Renal cortical epithelial cell (primary cell): ENCODE results near the gene ATP8A2. TPM values are rescaled to one million over a fixed set of nuclear protein-coding genes. Genes with fewer than 3 reads are reported as not detected.
"Not testable (repeated sequence)": the region's sequence is repeated elsewhere in the genome, so short reads cannot be mapped to it uniquely, and the experiment has no call there.

ENCODE experiments used
- DNase-seq: peaks from one replicate; pipeline ENCODE4 v3.0.0-alpha.2; 2011; ENCODE audit warnings: low read depth
- total RNA-seq: library from RNA; depleted of rRNA; stranded (reverse); fragments of >200 nt; gene quantifications from 2 replicates; pipeline ENCODE4 v1.2.3, GENCODE V29; 2014

The ATP8A2 gene
- total RNA-seq, 1 donor from 2014 or later: 2.7 TPM

DNA sequence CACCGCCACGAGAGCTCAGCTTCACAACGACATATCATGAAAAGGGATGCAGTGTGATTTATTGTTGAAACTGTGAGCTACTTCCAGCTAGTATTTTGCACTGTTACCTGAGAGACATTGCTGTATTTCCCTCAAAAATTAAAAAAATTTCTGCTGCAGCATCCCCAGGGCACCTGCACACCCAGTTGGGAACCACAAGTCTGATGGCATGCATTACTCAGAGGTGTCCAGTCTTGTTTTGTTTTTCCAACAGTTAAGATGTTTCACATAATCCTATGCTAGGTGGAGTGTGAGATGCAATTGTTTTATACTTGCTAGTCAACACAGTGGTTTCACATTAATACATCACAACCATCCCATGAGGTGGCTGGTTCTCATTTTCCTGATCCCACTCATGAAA is 394.8 kb downstream of the ATP8A2 start:
- DNase-seq: peak; percentile 28

DNA sequence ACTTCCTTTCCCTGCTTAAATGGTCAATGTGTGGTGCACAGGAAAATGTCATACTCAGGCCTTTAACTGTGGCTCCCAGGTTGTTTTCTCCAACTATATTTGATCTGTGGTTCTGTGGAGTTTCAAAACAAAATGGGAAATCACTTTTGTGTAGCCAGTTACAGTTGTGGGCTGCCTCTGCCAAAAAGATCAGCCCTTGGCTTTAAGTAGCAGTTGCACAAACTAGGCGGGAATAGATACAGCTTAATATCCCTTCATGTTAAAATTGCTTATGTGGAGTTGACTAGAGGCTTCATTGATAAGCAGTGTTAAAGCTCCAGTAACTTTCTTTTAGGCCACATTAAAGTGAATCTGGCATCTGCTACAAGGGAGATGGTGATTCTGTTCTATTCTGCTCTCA is 395.2 kb downstream of the ATP8A2 start:
- DNase-seq: no peak

DNA sequence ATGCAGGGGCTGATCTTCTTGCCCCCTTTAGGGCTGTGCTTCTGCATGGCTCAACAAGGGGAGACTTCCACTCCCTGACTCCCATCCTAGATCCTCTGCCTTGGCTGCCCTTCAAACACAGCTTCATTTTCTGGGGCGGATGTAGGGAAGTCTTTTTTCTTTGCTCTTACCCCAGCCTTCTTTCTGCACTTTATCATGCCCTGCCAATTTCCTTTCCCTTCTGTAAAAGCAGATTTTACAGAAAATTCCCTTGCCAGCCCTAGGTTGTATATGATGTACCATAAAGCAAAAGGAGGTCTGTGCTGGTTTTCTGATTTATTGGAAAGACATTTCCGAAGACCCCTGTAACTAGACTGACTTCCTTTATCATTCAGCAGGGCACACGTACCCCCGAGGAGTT is 396.6 kb downstream of the ATP8A2 start:
- DNase-seq: no peak

DNA sequence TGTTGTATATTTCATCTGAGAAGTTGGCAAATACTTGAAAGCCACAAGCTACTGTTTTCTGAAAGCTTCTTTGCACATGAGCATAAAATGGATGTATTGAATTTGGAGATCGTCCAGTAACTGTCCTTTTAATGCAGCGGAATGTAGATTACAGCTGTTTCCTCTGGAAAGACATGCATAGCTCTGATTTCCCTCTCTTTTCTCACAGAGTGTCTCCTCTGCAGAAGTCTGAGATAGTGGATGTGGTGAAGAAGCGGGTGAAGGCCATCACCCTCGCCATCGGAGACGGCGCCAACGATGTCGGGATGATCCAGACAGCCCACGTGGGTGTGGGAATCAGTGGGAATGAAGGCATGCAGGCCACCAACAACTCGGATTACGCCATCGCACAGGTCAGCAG is 397.1 kb downstream of the ATP8A2 start:
- DNase-seq: no peak

DNA sequence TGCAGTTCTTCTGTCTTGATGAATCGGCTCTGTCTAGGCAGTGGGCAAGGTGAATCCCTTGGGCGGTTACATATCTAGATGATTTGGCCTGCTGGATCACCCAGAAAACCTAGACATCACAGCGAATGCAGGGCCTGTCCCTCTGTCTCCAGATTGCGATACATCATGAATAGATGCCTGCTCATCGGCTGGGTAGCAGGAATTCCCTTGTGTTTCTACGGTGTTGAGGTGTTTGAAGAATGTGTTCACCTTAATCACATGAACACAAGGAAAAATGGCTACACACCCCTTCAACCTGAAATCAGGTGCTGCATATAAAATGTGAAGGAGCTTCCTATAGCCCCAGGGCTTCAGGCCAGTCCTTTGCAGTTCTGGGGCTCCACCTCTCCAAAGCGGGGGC is 398.8 kb downstream of the ATP8A2 start:
- DNase-seq: no peak

DNA sequence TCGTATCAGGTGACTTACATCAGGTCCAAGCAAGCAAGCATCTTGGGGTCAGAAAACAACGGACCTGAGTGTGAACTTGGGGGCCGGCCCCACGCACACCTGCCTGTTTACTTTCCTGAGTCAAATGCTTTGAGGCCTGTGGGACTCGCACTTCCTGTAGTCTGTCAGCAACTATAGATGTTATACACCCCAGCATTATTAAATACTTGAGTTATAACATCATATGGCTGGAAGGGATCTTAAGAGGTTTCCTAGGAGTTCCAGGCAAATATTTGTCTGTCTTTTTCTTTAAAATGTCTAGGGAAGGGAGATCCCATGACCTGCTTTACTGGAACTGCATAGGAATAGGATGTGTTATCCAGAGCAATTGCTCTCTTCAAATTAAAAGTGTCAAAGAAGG is 399.4 kb downstream of the ATP8A2 start:
- no peak for DNase-seq

DNA sequence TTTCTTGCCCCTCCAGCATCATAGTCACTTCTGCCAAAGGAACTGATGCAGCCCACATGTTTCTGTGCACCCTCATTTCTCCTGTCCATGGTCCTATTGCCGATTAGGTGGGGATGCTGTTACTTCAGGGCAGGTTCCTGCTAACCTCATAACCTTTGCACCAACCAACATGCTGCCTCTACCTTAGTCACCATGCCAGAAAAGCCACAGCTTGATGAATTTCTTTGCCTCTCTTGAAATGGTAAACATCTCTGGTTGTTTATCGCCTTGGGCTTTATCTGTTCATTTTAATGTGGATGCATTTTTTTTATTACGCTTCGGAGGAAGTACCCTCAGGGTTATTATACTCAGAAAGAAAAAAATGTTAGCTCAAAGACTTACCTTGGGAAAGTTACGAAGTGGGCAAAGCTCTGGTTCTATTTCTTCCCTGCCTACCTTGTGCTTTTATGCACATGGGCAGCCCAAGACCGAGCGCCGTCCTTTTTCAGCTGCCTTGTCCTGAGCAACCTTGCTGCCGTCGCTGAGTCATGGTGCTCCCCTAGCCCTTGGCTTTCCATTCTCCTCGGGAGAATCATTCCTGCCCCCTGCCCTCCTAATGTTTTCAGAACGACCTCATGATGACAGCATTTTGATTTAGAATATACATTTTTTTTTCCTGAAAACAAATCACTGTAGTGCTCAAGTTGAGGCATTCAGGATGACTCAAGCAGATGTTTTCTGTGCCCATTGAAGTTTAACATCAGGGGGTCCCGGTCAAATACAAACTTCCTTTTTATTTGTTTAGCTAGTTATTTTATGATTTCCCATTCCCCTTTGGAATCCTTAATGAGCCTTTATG is 400.1 kb downstream of the ATP8A2 start:
- no peak for DNase-seq

DNA sequence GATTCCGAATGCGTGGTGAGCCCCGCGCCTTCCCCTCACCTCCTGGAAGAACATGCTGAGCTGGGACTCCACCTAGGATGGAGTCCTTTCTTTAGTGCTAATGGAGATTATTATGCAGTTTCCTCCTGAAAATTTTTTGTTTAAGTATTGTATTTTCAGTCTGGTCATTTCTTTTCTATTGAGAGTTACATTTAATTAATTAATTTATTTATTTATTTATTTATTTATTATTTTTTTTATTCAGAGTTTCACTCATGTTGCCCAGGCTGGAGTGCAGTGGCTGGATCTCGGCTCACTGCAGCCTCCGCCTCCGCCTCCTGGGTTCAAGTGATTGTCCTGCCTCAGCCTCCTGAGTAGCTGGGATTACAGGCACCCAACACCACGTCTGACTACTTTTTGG is 400.8 kb downstream of the ATP8A2 start:
- DNase-seq: not testable (repeated sequence)

DNA sequence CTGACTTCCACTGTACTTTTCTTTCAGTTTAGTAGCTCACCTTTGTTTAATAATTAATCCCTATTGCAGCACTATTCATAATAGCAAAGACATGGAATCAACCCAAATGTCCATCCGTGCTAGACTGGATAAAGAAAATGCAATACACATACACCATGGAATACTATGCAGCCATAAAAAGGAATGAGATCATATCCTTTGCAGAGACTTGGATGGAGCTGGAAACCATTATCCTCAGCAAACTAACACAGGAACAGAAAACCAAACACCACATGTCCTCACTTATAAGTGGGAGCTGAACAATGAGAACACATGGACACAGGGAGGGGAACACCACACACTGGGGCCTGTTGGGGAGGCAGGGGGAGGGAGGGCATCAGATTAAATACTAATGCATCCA is 402.3 kb downstream of the ATP8A2 start:
- DNase-seq: not testable (repeated sequence)

DNA sequence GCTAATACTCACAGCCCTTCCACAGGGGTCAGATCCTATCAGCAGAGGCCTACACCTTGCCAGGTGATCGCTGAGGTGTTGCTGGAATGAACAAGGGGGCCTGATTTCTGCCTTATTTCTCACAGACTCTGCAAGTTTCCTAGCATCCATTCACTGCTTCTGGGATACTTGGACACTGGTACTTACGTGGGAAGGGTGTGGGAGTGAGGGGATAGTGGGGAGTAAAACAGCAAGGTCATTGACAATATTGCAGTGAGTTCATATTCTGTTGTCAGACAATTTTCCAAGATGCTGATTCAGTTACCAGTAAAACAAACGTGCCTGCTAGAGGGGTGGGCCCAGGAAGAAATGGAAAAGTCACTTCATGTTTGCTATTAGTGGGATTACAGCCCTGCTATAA is 403.5 kb downstream of the ATP8A2 start:
- DNase-seq: no peak

DNA sequence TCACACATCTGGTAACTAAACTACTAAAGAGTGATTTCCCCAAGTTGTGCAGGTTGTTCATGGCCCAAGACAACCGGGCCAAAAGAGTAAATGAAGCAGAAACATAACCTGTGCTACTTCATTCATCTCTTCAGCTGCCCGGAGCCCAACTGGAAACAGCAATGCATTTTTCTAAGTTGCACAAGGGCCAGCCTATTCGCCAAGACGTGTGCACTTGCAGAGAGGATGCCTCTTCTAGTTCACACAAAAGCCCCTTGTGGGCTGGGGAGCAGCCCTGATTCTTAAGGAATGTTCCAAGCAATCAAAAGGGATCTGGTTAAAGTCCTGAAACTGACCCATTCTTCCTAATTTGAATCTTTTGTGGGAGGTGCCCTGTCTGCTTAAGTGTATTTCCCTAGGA is 404.2 kb downstream of the ATP8A2 start:
- no peak for DNase-seq

DNA sequence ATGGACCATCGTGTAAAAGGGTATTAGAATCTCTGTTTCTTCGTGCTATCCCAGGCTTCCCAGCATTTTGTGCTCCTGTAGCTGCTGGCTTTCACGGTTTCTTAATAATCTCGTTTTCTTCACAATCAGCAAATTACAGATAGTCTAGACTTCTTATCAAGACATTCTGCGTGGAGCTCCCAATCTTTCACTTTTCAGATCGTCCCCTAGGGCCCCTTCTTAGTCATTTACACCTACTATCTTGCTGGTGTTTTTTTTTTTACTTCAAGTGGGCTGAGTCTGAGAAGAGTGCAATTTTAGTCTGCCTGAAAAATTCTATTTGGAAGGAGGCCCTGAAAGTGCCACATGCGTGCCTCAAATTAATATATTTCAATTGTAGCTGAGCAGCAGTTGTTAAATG is 404.9 kb downstream of the ATP8A2 start:
- DNase-seq: no peak

DNA sequence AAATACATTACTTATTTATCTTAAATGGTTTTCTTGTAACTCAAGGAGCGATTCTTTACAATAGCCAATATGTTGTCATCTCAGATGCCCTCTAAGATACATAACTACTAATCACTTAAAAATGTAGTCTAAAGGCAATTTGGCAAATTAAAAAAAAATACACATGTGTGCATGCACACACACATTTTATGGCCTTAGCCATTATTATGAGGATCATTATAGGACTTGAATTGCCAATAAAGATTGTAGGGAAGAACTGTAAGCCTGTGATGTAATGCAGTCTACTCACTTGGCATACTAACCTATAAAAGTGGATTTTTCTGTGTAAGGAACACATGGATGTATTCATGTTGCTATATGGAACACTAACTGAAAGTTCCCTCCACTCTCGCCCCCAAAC is 405.7 kb downstream of the ATP8A2 start:
- DNase-seq: no peak

DNA sequence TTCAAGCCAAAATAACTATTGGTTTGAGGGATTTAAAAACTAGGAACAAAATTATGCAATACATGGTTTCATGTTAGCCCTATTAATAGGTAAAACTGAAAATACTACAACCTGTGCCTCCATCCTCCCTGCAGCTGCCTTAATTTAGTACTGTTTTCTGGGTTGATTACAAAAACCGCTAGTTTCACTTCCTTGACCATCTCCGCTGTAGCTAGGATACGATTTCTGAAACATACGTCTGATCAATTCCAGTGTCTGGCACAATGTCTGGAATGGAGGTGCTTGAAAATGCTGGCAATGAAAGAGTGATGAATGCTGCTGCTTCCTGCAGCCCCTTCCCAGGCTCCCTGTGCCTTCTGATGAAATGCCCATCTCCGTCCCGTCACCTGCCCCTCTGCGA is 406.6 kb downstream of the ATP8A2 start:
- no peak for DNase-seq

DNA sequence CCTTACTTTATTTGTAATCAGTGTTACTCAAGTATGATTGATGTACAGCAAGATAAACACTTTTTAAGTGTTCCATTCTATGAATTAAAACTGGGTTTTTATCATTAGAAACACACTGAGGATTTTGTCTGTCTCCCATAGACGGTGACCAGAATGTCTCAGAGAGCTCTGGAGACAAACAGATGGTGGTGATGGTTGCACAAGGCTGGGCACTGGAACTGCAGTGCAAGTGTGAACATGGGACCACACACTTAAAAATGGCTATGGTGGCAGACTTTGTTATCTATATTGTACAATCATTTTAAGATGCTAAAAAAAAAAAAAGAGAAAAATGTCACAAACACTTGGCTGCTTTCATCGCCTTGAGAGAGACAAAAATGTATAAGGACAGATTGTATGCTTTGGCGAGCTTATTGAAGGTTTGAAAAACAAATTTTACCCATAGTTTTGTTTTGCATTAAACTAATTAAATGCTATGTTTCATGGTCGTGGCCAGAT is 407.1 kb downstream of the ATP8A2 start:
- no peak for DNase-seq

DNA sequence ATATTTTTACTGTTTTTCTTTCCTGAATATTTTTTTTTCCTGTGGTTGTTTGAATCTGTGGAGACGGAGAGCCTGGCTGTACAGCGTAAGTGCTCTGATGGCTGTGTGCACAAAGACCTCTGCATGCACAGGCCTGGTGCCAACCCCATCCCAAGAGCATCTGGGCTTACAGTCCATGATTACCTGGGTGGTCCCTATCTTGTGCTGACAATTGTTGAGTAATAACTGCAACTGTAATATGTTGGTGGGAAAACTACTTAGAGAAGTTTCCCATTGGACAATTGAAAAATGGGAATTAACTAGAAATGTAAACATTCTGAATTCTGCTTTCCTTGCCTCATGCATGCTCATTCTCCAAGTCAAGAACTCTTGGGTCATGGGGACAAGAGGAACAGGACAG is 411.3 kb downstream of the ATP8A2 start:
- DNase-seq: no peak

DNA sequence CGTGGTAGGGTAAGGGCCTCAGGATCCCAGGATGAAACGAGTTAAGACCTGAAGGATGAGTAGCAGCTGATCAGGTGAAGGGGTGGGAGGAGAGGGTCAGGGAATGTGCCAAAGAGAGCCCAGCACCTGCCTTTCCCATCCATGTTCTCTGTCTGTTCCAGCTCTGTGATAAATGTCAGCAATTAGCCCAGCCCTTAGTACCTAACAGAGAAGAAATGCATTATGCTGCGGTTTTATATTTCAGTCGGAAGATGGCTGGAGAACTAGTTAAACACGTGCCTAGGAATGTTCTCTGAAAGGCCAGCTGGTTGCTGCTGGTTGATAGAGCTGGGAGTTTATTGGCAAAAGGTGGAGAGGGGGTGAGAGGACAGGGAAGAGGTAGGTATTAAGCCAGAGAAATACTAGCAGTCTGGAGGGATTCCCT is 411.8 kb downstream of the ATP8A2 start:
- no peak for DNase-seq

DNA sequence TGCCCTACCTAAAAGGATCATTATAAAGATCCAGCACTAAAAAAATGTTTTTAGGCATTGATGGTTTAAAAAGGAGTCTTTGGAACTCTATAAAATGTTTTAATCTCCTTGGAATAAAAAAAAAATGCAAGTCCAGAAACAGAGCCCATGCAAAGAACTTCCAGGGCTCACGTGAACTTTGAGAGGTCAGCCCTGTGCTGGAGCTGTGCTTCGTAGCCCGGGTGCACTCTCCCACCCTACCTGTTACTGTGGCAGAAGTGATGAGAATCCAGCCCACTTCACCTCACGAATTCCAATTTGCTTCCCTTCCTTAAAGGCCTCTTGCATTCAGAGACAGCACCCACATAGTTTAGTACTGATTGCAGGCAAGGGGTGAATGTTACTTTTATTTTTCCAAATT is 412.3 kb downstream of the ATP8A2 start:
- DNase-seq: no peak

DNA sequence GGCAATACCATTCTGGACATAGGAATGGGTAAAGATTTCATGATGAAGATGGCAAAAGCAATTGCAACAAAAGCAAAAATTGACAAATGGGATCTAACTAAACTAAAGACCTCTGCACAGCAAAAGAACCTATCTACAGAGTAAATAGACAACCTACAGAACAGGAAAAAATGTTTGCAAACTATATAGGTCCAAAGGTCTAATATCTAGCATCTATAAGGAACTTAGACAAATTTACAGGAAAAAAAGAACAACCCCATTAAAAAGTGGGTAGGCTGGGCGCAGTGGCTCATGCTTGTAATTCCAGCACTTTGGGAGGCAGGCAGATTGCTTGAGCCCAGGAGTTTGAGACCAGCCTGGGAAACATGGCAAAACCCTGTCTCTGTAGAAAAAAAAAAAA is 418.4 kb downstream of the ATP8A2 start:
- not testable (repeated sequence) for DNase-seq

DNA sequence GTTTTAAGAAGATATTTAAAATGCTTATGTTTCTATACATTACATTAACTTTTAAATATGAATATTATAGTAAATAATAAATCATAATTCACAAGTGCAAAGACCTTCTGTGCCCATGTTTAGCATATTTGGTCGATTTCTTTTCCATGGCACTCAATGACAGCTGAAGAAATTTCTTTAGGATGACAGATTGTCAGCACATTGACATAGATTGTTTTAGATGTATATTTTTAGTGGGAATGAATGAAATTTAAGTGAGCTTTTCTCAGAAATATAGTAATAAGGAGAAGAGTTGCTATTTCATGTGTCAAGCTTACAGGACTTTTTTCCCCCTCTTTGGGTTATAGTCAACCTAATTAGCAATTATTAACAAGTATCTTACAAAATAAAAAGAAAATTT is 423.5 kb downstream of the ATP8A2 start:
- DNase-seq: no peak

DNA sequence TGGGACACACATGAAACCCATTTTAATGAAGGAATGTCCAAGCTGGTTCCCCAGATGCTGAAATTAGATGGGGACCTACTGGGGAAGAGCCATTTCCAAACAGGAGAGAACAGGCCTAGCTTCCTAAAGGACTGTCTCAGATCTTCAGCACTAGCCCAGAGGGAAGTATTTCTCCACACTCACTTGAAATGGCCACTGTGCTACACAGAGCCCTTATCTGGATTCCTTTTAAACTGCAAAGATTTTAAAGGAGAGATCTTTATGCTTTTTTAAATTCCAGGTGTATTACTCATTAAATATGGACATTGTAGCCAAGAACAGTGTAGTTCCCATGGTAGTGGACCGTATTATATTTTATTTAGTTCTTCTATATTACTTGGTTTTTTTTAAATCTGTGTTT is 424.7 kb downstream of the ATP8A2 start:
- DNase-seq: no peak

DNA sequence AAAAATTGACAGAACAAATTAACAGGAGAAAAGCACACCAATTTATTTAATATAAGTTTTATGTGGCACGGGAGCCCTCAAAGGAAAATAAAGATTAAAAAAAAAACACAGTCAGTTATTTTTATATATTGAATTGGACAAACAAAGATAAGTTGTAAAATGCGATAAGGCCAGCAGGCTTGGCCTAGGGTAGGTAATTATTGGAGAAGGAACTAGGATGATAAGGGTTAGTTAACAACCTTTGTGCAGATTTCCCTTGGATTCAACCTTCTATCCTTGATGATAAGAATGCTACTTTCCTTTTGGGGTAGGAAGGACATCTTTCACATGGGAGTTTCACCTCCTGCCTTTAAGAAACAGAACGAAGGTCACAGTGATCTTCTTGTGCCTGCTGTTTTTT is 427.2 kb downstream of the ATP8A2 start:
- no peak for DNase-seq

DNA sequence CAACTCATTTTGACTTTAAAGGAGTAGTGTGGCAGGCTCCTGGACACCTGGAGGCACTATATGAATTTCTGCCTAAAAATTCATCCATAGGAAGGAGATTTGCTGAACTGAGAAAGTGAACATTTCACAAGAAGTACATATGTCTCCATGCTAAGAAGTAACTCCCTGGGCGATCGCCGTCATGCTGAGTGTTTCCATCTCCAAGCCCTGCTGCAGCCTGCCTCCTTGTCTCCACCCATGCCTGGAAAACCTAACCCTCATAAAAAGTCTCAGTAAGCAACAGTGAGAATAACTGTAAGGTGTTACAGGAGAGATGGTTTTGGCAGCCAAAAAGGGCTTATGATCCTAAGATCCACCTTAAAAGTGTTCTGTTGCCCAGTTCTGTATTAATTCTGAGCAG is 428.7 kb downstream of the ATP8A2 start:
- no peak for DNase-seq

DNA sequence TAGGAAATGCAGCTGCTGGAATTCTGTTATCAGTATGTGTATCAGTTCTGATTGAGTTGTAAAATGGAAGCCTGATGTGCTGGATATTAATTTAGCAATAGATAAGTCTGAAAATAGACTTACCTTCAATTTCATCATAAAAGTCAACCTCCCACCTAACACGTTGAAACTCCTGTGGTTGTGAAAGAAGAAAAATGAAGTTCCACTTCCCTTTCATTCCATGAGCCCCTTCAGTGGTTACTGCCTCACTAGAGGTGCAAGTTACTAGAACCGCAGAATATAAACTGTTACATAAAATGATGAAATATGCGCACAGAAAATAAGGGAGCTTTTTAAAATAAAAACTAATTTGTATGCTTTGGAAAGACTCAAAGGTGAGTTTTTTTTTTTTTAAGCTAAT is 430.8 kb downstream of the ATP8A2 start:
- DNase-seq: no peak
